ENCODE results near the gene ATOH8.

The ATOH8 gene

DNA sequence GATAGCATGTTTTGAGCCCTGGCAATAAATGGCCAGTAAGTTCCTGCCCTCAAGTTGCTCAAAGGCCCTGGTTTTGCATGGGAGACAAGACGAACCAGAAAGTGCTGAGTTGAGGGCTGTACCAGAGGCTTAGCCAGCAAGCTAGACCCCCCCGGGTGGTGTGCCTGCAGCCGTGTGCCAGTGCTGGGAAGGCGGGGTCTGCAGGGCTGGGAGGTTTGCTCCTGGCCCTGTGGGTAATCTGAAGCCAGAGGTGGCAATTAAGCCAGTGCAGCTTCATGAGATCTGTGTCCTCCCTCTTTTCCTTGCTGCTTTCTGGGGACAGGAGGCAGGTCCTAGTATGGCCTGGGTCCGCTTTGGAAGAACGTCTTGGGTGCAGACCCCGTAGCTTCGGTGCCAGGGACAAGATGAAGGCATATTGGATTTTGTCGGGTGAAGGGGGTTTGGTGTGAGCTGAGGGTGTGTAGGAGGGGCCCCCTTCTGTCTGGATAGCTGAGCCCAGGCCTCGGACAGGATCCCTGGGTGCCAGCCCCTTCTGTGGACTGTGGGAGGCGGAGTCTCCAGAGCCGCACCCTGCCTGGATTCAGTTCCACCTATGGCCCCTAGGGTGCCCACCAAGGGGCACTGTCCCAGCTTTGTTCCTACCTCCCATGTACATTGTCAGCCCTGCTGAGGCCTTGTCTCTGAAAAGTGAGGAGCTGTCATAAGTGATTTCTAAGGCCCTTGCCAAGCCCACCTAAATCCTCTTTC, 15.6 kb downstream of the ATOH8 start:
- Histone ChIP-seq H3K4me3 (ENCODE audit: low read depth in 1 of 2, low read length in 2 of 2) (no peak overlapping the region), H3K9me3 (ENCODE audit: control insufficient read depth in 1 of 2, low read length in 2 of 2) (no peaks in the 10 kb centered on the region), H3K4me1 (ENCODE audit: control insufficient read depth in 1 of 2, insufficient read depth in 2 of 2, low read length in 2 of 2) (peaks cover 38 to 40% of the 10 kb centered on the region in 2 donors), H3K27me3 (ENCODE audit: control insufficient read depth in 1 of 2, insufficient read depth in 2 of 2, low read length in 2 of 2) (peaks cover 7% of the 10 kb centered on the region in 2 donors), H3K9ac (ENCODE audit: low read depth in 1 of 2, low read length in 2 of 2) (no peak overlapping the region), H3K27ac (ENCODE audit: low read depth, low read length) (no peak overlapping the region), H3K36me3 (ENCODE audit: control insufficient read depth in 1 of 2, insufficient read depth in 2 of 2, low read length in 2 of 2) (no peaks in the 10 kb centered on the region)

DNA sequence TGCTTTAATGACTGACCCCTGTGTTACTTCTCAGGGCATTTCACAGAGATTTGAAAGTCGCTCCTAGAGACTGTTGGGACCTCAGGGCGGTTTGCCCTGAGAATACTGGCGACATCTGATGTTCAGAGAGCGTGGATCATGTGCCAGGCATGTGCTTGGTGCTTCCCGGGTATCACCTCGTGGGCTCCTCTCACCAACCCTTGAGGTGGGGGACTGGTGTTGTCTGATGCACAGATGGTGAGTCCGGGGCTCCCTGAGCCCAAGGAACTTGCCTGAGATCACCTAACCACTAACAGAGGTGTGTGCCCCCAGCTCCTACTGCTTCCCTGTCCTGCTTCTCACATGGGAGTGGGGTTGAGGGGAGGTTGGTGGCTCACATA, 16.2 kb downstream of the ATOH8 start:
- Histone ChIP-seq H3K27me3 (ENCODE audit: control insufficient read depth in 1 of 2, insufficient read depth in 2 of 2, low read length in 2 of 2) (peaks cover 1 to 4% of the 10 kb centered on the region in 2 donors), H3K4me1 (ENCODE audit: control insufficient read depth in 1 of 2, insufficient read depth in 2 of 2, low read length in 2 of 2) (peaks cover 38 to 44% of the 10 kb centered on the region in 2 donors), H3K9ac (ENCODE audit: low read depth in 1 of 2, low read length in 2 of 2) (no peak overlapping the region), H3K9me3 (ENCODE audit: control insufficient read depth in 1 of 2, low read length in 2 of 2) (no peaks in the 10 kb centered on the region), H3K27ac (ENCODE audit: low read depth, low read length) (no peak overlapping the region), H3K4me3 (ENCODE audit: low read depth in 1 of 2, low read length in 2 of 2) (no peak overlapping the region), H3K36me3 (ENCODE audit: control insufficient read depth in 1 of 2, insufficient read depth in 2 of 2, low read length in 2 of 2) (no peaks in the 10 kb centered on the region)

GRCh38 chr2:85770369-85770768, 16.6 kb downstream of the ATOH8 start:
- H3K36me3 ChIP-seq (ENCODE audit: control insufficient read depth in 1 of 2, insufficient read depth in 2 of 2, low read length in 2 of 2), result no peaks in the 10 kb centered on the region
- no peak overlapping the region for H3K27ac ChIP-seq (ENCODE audit: low read depth, low read length)
- peaks cover 0 to under 1% of the 10 kb centered on the region in 2 donors for H3K27me3 ChIP-seq (ENCODE audit: control insufficient read depth in 1 of 2, insufficient read depth in 2 of 2, low read length in 2 of 2)
- no peaks in the 10 kb centered on the region for H3K9me3 ChIP-seq (ENCODE audit: control insufficient read depth in 1 of 2, low read length in 2 of 2)
- H3K9ac ChIP-seq (ENCODE audit: low read depth in 1 of 2, low read length in 2 of 2), result no peak overlapping the region
- no peak overlapping the region for H3K4me3 ChIP-seq (ENCODE audit: low read depth in 1 of 2, low read length in 2 of 2)
- peaks cover 38 to 44% of the 10 kb centered on the region in 2 donors for H3K4me1 ChIP-seq (ENCODE audit: control insufficient read depth in 1 of 2, insufficient read depth in 2 of 2, low read length in 2 of 2)

DNA sequence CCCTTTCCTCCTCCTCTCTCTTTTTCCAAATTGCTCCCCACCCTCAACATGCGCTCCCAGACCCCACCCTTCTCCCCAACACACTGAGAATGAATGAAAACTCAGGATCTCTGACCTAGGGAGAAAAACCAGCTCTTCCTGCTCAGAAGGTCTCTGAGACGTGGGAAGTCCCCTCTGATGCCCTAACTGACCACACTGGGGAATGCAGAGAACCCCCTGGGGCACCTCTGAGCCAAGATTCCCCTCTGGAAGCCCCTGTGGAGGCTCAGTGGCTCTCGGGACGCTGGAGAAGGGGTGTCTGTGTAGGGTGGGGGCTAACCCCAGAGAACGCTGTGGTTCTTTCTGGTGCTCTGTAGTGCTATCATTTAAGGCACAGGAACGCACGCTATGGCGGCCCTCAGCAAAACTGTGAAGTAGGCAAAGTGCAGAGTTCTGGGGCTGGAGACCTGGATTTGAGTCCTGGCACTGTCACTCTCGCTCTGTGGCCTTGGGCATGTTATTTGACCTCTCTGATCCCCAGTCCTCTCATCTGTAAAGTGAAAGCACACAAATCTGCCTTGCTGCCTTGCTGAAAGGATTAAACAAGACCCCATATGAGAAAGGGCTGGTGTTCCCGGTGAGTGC, 17.1 kb downstream of the ATOH8 start:
- Histone ChIP-seq H3K27ac (ENCODE audit: low read depth, low read length) (no peak overlapping the region), H3K36me3 (ENCODE audit: control insufficient read depth in 1 of 2, insufficient read depth in 2 of 2, low read length in 2 of 2) (no peaks in the 10 kb centered on the region), H3K9me3 (ENCODE audit: control insufficient read depth in 1 of 2, low read length in 2 of 2) (no peaks in the 10 kb centered on the region), H3K4me3 (ENCODE audit: low read depth in 1 of 2, low read length in 2 of 2) (no peak overlapping the region), H3K4me1 (ENCODE audit: control insufficient read depth in 1 of 2, insufficient read depth in 2 of 2, low read length in 2 of 2) (peaks cover 38 to 44% of the 10 kb centered on the region in 2 donors), H3K27me3 (ENCODE audit: control insufficient read depth in 1 of 2, insufficient read depth in 2 of 2, low read length in 2 of 2) (no peaks in the 10 kb centered on the region), H3K9ac (ENCODE audit: low read depth in 1 of 2, low read length in 2 of 2) (no peak overlapping the region)

DNA sequence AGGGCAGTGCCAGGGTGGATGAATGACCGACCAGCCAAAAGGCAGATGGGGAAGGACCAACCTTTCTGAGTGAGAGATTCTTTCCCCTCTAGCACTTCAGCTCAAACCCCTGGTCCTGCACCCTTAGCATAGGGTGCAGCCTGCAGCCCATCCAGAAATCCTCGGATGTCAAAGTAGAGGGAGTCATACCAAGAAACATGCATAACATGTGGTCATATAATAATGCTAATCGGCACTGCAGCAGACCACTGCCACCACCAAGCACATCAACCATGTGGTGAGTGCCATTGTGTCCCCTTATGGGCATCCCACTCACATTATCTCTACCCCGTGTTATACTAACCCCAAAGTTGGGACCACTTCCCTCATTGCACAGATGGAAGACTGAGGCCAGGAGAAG, 17.7 kb downstream of the ATOH8 start:
- H3K4me3 ChIP-seq (ENCODE audit: low read depth in 1 of 2, low read length in 2 of 2), result no peak overlapping the region
- H3K9me3 ChIP-seq (ENCODE audit: control insufficient read depth in 1 of 2, low read length in 2 of 2), result no peaks in the 10 kb centered on the region
- no peak overlapping the region for H3K9ac ChIP-seq (ENCODE audit: low read depth in 1 of 2, low read length in 2 of 2)
- H3K4me1 ChIP-seq (ENCODE audit: control insufficient read depth in 1 of 2, insufficient read depth in 2 of 2, low read length in 2 of 2), result peaks cover 38 to 44% of the 10 kb centered on the region in 2 donors
- no peaks in the 10 kb centered on the region for H3K27me3 ChIP-seq (ENCODE audit: control insufficient read depth in 1 of 2, insufficient read depth in 2 of 2, low read length in 2 of 2)
- no peak overlapping the region for H3K27ac ChIP-seq (ENCODE audit: low read depth, low read length)
- no peaks in the 10 kb centered on the region for H3K36me3 ChIP-seq (ENCODE audit: control insufficient read depth in 1 of 2, insufficient read depth in 2 of 2, low read length in 2 of 2)

DNA sequence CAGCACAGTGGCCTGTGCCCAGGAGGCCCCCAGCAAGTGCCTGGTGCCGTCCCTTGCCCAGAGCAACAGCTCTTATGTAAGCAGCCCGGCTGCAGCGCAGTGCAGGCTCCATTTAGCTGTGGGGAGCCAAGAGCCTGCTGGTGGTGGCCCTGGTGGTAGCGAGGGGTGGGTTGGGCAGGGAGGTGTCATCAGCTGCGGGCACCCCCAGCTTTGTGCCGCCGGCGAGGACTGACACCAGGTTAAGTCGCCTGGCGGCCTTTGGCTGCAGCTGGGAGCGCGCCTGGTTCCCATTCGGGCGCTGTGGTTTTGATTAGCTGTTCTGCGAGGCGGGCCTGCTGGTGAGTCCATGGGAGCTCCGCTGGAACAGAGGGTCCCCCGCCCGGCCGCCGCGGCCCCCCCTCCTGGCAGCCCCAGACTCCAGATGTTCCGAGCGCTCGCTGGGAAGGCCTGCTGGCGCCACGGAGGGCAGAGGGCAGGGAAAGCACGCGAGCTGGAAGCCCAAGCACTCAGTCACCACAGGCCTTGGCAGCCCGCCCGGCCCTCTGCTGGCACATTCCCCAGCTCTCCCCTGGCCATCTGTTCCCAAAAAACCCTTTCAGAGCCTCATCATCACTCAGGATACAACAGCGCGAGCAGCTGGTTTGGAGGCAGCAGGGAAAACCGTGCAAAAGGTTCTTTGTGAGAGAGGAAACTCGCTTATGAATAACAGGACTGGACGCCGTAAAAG, 18.4 kb downstream of the ATOH8 start:
- Histone ChIP-seq H3K27ac (ENCODE audit: low read depth, low read length) (no peak overlapping the region), H3K4me1 (ENCODE audit: control insufficient read depth in 1 of 2, insufficient read depth in 2 of 2, low read length in 2 of 2) (peaks cover 40 to 44% of the 10 kb centered on the region in 2 donors), H3K9me3 (ENCODE audit: control insufficient read depth in 1 of 2, low read length in 2 of 2) (no peaks in the 10 kb centered on the region), H3K36me3 (ENCODE audit: control insufficient read depth in 1 of 2, insufficient read depth in 2 of 2, low read length in 2 of 2) (no peaks in the 10 kb centered on the region), H3K4me3 (ENCODE audit: low read depth in 1 of 2, low read length in 2 of 2) (no peak overlapping the region), H3K27me3 (ENCODE audit: control insufficient read depth in 1 of 2, insufficient read depth in 2 of 2, low read length in 2 of 2) (no peaks in the 10 kb centered on the region), H3K9ac (ENCODE audit: low read depth in 1 of 2, low read length in 2 of 2) (no peak overlapping the region)

DNA sequence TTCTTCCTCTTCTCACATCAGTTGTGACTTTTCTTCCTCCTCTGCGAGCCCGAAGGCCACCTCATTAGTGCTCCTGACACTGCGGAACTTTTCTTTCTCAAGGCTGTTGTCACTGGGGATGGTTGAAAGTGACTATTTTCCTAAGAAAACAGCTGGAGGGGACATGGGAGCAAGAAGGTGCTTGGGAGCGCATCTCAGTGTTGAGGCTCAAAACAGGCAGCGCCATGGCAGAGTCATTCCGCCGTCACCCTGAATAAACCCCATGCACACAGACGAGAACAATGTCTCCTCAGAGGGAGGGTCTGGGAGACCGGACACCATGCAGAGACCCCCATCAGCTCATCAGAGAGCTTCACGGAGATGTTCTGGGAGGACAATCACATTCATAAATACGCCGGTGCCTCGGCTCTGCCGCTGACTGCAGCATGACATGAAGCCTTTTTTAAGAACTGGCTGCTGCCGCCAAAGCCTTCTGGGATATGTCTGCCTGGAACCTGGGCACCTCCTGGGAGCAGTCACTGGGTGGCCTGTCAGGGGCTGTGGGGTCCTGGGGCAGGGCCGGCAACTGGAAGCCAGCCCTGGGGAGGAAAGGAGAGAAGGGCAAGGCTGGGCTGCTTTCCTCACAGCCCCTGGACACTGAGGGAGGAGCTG, 19.2 kb downstream of the ATOH8 start:
- Histone ChIP-seq H3K4me3 (ENCODE audit: low read depth in 1 of 2, low read length in 2 of 2) (no peak overlapping the region), H3K27me3 (ENCODE audit: control insufficient read depth in 1 of 2, insufficient read depth in 2 of 2, low read length in 2 of 2) (no peaks in the 10 kb centered on the region), H3K9ac (ENCODE audit: low read depth in 1 of 2, low read length in 2 of 2) (no peak overlapping the region), H3K9me3 (ENCODE audit: control insufficient read depth in 1 of 2, low read length in 2 of 2) (no peaks in the 10 kb centered on the region), H3K36me3 (ENCODE audit: control insufficient read depth in 1 of 2, insufficient read depth in 2 of 2, low read length in 2 of 2) (no peaks in the 10 kb centered on the region), H3K4me1 (ENCODE audit: control insufficient read depth in 1 of 2, insufficient read depth in 2 of 2, low read length in 2 of 2) (peaks cover 44 to 46% of the 10 kb centered on the region in 2 donors), H3K27ac (ENCODE audit: low read depth, low read length) (no peak overlapping the region)

DNA sequence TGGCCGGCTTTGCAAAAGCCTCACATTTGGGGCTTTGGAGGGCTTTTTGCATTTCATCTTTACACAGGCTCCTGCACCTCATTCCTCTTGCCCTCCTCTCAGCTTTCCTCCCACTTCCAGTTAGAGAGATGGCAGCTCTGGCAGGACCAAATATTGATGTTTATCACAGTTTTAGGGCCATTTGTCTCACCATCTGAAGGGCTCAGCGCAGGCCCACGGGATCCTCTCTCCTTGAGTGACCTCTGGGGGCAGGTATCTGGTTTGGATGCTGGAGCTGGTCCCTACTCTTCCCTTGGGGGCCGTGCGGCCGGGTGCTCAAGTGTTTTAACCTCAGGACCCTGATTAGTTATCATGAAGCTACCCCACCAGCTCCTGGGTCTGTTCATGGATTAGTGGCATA, 19.9 kb downstream of the ATOH8 start:
- H3K27me3 ChIP-seq (ENCODE audit: control insufficient read depth in 1 of 2, insufficient read depth in 2 of 2, low read length in 2 of 2), result no peaks in the 10 kb centered on the region
- H3K4me1 ChIP-seq (ENCODE audit: control insufficient read depth in 1 of 2, insufficient read depth in 2 of 2, low read length in 2 of 2), result peaks cover 38 to 39% of the 10 kb centered on the region in 2 donors
- no peaks in the 10 kb centered on the region for H3K9me3 ChIP-seq (ENCODE audit: control insufficient read depth in 1 of 2, low read length in 2 of 2)
- H3K9ac ChIP-seq (ENCODE audit: low read depth in 1 of 2, low read length in 2 of 2), result no peak overlapping the region
- no peak overlapping the region for H3K4me3 ChIP-seq (ENCODE audit: low read depth in 1 of 2, low read length in 2 of 2)
- no peak overlapping the region for H3K27ac ChIP-seq (ENCODE audit: low read depth, low read length)
- H3K36me3 ChIP-seq (ENCODE audit: control insufficient read depth in 1 of 2, insufficient read depth in 2 of 2, low read length in 2 of 2), result no peaks in the 10 kb centered on the region

- no peak overlapping the region for H3K27ac ChIP-seq (ENCODE audit: low read depth, low read length)
- H3K4me1 ChIP-seq (ENCODE audit: control insufficient read depth in 1 of 2, insufficient read depth in 2 of 2, low read length in 2 of 2), result peaks cover 32 to 35% of the 10 kb centered on the region in 2 donors
These were observed 20.6 kb downstream of the ATOH8 start for GRCh38 chr2:85774126-85774978.

More at GRCh38 chr2:85774126-85774978, 20.6 kb downstream of the ATOH8 start:
- no peak overlapping the region for H3K9ac ChIP-seq (ENCODE audit: low read depth in 1 of 2, low read length in 2 of 2)
- no peaks in the 10 kb centered on the region for H3K27me3 ChIP-seq (ENCODE audit: control insufficient read depth in 1 of 2, insufficient read depth in 2 of 2, low read length in 2 of 2)
- H3K4me3 ChIP-seq (ENCODE audit: low read depth in 1 of 2, low read length in 2 of 2), result no peak overlapping the region
- H3K9me3 ChIP-seq (ENCODE audit: control insufficient read depth in 1 of 2, low read length in 2 of 2), result no peaks in the 10 kb centered on the region
- no peaks in the 10 kb centered on the region for H3K36me3 ChIP-seq (ENCODE audit: control insufficient read depth in 1 of 2, insufficient read depth in 2 of 2, low read length in 2 of 2)

All from duodenal mucosa (tissue), 2 donors.